ENCODE results near the gene ABCG1. TPM values are rescaled to one million over a fixed set of nuclear protein-coding genes. Genes with fewer than 3 reads are reported as not detected.
A peak's percentile ranks its signal among the peaks of the same experiment; 100 is the strongest.

The ABCG1 gene
- total RNA-seq, 2 donors from 2014 or later = 15.4 to 24.4 TPM

DNA sequence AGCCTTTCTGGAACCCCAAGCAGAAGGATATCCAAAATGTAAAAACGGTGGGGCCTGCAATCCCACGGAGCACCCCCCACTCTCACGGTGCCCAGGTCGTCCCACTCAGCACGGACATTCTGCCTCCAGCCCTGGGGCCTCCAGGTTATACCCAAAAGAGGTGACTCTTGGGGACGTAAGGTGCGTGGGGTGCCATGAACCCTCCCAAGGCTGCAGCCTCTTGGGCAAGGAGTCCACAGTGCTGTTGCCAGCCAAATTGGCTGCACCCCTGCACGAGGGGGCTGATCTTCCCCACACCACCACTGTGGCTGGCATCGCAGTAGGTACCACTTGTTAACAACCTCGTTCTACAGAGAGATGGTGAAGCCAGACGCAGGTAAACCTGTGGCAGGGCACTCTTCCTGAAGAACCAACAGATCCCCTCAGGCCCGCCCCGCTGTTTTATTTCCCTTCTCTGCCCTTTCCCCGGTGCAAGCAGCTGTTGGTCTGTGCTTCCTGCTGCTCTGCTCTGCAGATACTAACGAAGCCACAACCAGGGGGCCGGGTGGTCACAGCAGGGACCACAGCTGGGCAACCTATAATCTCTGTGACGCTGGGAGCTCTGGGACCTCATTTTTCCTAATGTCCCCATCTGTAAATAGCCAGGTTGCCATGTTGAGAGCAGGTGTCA is 87.6 kb downstream of the ABCG1 start:
- Mint-ChIP-seq H3K9me3 (no peaks in the 10 kb centered on the region), H3K27ac (no peak overlapping the region), H3K36me3 (no peaks in the 10 kb centered on the region)
- DNase-seq (ENCODE audit: low spot score in 2 of 2) (no peak), ATAC-seq (no peak)

DNA sequence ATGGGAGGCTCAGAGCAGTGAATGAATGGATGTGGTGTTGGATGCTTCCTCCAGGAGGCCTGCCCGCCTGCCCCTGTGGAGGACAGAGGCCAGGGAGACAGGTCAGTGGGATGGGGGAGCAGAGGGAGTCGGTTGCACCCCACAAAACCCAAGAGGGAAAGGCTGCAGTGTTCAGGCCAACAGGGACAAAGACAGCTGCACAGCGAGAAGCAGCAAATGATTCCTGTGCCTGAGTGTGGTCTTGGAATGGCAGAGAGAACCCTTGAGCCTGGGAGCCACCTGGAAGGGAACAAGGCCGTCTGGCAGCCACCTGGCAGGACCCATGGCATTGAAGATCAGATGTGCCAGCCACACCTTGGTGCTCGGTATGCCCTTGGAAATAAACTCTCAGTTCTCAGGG is 88.2 kb downstream of the ABCG1 start:
- DNase-seq (ENCODE audit: low spot score in 2 of 2) (no peak), ATAC-seq (no peak)
- Mint-ChIP-seq H3K36me3 (no peaks in the 10 kb centered on the region), H3K27ac (no peak overlapping the region), H3K9me3 (no peaks in the 10 kb centered on the region)

DNA sequence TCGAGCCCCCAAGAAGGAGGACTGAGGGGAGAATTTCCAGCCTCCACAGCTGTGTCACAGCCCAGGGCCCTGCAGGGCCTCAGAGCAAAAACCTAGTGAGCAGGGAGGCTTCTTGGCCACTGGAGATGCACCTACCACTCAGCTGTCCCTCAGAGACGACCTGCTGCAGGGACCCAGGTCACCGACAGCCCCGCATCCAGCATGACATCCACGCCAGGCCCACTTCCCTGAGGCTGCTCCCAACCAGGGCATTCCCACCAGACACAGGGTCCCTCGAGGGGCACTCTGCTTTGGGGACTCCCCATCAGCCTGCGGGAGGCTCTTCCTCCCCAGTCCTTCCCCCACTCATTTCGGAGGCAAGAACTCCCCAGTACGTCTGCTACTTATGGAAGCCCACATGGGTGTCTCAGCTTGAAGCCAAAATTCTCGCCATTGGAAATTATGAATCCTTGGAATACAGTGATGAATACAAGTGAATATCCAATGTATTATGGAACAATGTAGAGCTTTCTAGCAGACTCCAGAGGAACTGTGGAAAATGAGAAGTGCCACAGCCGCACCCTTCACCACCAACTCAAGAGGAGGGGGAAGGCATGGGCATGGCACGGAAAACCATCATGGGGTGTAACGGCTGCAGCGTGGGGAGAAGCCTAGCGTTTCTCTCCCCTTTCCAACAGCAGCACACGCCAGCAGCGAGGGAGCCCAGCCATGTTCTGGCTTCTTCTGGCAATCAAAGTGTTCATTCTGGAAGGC is 89.4 kb downstream of the ABCG1 start:
- ATAC-seq = no peak
- H3K36me3 Mint-ChIP-seq = no peaks in the 10 kb centered on the region

DNA sequence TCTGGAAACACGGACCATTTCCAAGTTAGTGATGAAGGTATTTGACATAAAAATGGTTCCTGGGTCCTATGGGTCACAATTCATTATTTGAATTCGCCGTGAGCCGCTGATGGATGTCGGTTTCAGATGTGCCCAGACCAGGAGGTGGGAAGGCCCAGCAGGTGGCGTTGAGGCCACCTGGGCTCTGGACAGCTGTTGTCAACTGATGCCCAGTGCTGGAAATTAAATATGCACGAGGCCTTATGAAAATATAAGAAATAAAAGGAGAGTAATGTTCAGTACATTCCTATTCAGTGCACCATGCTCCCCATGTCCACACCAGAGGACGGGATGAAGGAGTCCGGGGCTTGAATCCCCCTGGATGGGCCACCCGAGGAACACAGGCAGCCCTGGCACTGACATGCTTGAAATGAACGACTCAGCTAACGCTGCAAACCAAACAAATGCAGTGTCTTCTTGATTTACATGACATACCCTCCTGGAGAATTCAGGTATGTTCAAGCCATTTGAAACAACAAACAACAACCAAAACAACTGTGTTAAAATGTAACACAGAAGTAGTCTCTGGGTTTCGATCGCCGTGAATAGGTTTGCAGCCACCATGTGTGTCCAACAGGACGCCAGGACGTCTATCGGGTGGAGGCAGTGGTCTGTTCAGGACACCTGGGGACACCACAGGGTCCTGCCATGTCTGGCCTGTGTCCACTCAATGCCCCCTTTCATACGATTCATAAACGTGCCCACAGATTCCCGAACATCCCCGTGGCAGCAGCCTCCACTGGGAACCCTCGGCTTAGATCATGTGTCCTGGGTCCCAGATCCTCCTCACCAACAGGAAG is 90.2 kb downstream of the ABCG1 start:
- Mint-ChIP-seq H3K36me3 (no peaks in the 10 kb centered on the region), H3K9me3 (no peaks in the 10 kb centered on the region), H3K27ac (no peak overlapping the region)
- no peak for DNase-seq (ENCODE audit: low spot score in 2 of 2)
- ATAC-seq = peak in 1 of 2 donors; percentile 46

More for the DNA sequence above, 89.4 kb downstream of the ABCG1 start:
- Mint-ChIP-seq H3K27ac (no peak overlapping the region), H3K9me3 (no peaks in the 10 kb centered on the region)
- DNase-seq (ENCODE audit: low spot score in 2 of 2) = no peak

DNA sequence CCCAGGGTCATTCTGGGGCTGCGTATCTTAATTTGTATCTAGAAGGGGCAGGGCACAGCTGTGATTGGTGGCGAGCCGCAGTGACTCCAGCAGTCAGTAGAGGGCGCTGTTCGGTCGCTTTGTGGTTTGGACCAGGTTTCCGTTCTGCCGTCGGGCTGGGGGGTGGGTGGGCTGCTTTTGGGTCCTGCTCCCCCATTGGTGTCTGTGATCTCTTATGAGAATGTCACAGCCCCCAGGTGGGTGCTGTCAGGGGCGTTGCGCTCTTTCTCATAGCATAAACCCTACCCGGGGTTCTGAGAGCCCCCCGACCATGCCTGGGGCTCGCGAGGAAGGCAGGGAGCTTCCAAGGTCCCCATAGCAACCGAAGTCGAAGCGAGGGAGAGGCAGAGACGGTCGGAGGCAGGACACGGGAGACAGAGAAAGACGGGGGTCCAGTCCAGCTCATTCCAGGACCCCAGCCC is 90.8 kb downstream of the ABCG1 start:
- Mint-ChIP-seq H3K27ac (no peak overlapping the region), H3K9me3 (no peaks in the 10 kb centered on the region), H3K36me3 (no peaks in the 10 kb centered on the region)
- DNase-seq (ENCODE audit: low spot score in 2 of 2) (peak in 1 of 2 donors; percentile 82), ATAC-seq (peak; percentile 74 to 82)

DNA sequence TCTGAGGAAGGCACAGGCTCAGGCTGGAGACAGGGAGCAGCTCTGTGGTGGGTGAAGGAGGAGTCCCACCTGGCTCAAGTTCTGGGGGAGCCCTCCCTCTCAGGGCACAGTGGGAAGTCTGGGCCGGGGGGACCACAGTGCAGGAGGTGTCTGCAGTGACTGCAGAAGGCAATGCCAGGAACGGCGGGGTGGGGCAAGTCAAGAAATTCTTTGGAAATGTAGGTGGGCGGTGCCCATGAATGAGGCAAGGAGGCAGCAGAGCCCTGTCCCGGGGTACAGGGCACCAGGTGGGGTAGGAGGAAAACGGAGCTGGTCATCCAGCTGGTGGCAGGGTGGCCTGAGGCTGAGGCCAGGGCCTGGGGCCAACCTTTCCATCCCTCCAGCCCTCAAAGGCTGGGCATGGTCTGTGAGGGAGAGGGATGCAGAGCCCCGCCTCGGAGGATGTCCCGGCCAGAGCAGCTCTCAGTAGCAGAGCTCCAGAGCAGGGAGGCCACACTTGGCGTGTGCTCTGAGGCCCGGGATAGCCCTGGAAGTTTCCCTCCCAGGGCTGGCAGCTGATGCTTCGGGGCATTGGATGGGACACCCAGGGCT is 91.6 kb downstream of the ABCG1 start:
- no peaks in the 10 kb centered on the region for H3K36me3 Mint-ChIP-seq
- DNase-seq (ENCODE audit: low spot score in 2 of 2) = no peak
- H3K27ac Mint-ChIP-seq = peak overlapping the region in 1 of 2 donors; percentile 22
- no peak for ATAC-seq
- H3K9me3 Mint-ChIP-seq = no peaks in the 10 kb centered on the region

DNA sequence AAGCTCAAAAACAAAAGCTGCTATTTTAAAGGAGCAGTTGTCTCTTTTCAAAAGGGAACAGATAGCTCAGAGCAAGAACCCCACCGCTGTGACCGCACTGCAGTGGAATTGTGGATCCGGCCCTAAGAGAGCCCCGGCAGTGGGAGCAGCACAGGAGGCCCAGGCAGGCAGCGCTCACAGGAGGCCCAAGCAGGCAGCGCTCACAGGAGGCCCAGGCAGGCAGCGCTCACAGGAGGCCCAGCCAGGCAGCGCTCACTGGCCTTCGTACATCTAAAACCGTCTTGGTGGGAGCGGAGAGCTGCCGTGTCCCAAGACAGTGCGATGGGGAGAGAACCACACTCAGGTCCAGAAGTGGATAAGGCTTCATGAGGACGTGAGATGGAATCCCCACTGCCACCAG is 92.2 kb downstream of the ABCG1 start:
- Mint-ChIP-seq H3K36me3 (no peaks in the 10 kb centered on the region), H3K9me3 (no peaks in the 10 kb centered on the region), H3K27ac (no peak overlapping the region)
- DNase-seq (ENCODE audit: low spot score in 2 of 2) (no peak), ATAC-seq (no peak)

DNA sequence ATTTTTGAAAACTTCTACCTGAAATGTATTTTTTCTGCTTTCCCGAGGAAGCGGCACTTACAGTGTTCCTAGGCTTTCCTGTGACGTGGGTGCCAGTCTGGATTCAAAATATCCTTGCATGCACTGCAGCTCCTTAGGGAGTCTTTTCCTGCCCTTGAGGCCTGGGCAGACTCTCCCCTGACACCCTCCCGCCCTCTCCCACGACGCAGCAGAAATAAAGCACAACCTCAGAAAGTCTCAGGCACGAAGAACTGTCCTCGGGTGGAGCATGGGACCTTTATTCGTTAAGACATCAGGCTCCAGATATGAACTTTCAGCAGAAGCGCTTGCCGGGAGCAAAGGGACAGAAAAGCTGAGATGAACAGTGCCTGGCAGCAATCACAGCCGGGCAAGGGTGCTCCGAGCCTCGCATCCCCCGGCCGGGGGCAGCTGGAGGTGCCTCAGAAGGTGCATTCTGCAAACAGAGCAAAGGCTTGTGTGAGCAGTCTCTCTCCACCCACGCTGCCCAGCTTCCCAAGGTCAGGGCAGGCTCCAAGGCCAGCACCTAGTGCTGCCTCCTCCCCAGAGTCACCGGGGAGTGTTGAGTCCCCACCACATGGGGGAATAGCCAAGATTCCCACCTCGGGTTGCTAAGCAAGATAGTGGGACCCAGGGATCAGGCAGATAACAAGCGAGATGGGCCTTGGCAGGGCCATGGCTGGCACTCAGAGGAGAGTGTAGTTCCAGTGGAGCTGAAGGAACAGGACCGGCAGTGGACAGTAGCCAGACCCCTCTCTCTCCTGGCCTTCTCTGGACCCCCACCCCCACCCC is 93.1 kb downstream of the ABCG1 start:
- Mint-ChIP-seq H3K27ac (no peak overlapping the region), H3K36me3 (no peaks in the 10 kb centered on the region), H3K9me3 (no peaks in the 10 kb centered on the region)
- ATAC-seq = no peak
- DNase-seq (ENCODE audit: low spot score in 2 of 2) = no peak

DNA sequence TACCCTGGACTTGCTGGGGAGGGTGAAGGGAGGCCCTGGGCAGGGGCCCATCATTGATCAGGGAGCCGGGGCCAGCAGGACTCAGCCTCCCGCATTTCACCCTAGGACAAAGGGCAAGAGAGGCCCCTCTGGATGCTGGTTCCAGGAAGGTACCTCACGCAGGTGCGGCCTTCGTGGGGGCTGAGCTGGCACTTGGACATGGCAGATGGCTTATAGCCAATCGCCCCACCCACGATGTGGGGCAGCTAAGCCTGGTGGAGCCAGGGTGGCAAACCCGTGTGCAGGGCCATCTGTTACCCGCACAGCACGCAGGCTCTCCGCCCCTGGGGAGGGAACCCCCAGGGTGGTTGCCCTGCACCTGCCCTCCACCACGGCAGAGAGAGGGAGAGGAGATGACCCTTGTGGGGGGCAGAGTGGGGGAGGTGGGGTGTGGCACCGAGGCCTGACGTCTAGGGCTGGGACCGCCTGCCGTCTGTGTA is 93.7 kb downstream of the ABCG1 start:
- Mint-ChIP-seq H3K9me3 (no peaks in the 10 kb centered on the region), H3K36me3 (no peaks in the 10 kb centered on the region), H3K27ac (no peak overlapping the region)
- no peak for DNase-seq (ENCODE audit: low spot score in 2 of 2)
- ATAC-seq = no peak

DNA sequence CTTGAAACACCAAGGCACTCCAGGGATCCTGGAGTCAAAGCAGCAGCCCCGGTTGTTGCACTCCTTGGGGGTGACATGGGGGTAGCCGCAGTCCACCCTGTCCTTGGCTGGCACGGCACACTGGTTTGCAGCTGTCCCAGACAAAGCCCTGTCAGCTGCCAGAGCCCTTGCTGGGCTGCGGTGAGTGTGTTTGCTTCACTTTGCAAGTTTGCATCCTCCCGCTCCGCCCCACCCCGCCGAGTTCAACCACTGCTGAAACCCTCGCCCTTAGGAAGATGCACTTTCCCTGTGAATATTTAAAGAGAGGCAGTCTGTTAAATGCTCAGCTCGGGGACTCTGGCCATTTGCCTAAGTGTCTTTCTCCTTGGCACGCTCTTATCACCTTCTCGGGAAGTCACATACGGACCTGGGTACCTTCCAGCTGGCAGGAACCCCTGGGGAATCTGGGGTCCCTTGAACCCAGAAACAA is 94.6 kb downstream of the ABCG1 start:
- DNase-seq (ENCODE audit: low spot score in 2 of 2) = no peak
- H3K9me3 Mint-ChIP-seq = no peaks in the 10 kb centered on the region
- ATAC-seq = no peak
- H3K36me3 Mint-ChIP-seq = no peaks in the 10 kb centered on the region
- H3K27ac Mint-ChIP-seq = no peak overlapping the region

DNA sequence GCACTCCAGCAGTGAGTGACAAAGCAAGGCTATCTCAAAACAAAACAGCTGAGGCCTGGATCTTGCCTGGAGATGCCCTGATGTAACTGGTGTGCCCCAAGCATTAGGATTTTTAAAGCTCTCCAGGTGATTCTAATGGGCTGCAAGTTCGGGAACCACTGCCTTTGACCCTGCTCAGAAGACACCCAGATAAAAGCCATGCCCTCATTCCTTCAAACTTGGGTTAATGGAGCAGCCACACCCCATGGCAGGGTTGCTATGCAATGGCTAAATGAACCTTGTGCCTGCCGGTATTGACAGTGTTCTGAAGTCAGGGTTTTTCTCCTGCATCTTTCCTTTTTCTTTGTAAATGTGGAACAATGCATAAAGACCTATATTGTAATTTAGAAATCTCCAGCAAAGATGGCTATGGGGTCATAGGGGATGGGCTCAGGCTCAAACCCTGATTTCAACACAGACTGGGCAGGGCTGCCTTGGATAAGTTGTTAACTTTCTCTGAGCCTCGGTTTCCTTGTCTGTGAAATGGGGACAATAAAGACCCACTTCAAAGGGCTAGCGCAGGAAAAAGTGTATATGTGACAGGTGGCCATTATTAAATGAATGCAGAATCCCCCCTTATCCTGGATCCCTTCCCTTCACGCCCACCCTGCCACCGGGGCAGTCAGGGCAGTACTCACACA is 95.8 kb downstream of the ABCG1 start:
- Mint-ChIP-seq H3K27ac (no peak overlapping the region), H3K36me3 (no peaks in the 10 kb centered on the region), H3K9me3 (no peaks in the 10 kb centered on the region)
- no peak for DNase-seq (ENCODE audit: low spot score in 2 of 2)
- no peak for ATAC-seq

DNA sequence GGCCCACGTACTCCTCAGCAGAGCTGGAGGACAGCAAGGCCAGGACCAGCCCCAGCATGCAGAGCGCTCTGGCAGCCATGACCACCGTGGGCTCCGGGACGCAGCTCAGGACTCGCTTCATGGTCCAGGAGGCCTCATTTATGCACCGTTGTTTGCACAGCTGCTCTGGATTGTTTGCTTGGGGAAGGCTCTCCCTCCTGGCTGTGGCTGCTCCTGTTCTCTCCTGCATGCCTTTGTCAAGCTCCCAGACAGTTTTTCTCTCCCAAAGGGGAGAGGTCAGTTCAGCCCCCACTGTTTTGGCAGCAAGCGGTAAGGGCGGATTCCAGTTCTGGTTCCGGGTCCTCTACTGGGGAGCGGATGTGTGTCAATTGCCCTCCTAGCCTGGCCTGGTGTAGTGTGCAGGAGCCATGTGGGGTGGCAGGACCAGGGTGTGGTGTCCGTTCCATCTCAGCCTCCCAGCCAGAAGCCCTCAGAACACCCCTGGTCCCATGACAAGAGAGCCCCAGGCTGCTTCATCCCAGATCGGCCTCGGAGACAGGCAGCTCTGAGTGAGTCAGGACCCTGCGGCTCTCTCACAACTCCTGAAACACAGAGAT is 96.5 kb downstream of the ABCG1 start, which contains the start of gene TFF3:
Gene TFF3 (minus strand): TSS at position 114 of the 596 bp plus-strand sequence. CDS start 35 bp downstream, at position 79.
- no peak for ATAC-seq
- no peak for DNase-seq (ENCODE audit: low spot score in 2 of 2)
- Mint-ChIP-seq H3K27ac (no peak within 1 kb of the TSS), H3K36me3 (no peaks in the 10 kb centered on the region), H3K9me3 (no peaks in the 10 kb centered on the region)

DNA sequence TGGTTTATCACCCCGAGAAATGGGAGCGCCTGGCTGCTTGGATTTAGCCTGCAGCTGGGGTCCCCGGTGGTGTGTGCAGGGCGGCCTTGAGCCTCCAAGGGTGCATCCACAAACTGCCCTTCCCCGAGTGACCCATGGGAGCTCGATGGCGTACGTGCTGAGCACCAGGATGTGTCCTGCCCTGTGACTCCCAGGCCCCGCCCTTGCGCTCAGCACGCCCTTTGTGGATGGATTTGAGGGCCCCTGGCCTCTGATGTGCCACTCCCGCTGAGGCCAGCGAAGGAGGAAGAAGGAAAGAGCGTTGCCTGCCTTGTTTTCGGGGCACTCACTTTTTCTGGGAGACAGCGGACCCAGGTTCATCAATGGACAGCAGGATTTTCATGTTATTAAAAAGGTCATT is 98.0 kb downstream of the ABCG1 start:
- DNase-seq (ENCODE audit: low spot score in 2 of 2) (no peak), ATAC-seq (no peak)
- no peaks in the 10 kb centered on the region for H3K9me3 Mint-ChIP-seq
- no peak overlapping the region for H3K27ac Mint-ChIP-seq
- no peaks in the 10 kb centered on the region for H3K36me3 Mint-ChIP-seq

DNA sequence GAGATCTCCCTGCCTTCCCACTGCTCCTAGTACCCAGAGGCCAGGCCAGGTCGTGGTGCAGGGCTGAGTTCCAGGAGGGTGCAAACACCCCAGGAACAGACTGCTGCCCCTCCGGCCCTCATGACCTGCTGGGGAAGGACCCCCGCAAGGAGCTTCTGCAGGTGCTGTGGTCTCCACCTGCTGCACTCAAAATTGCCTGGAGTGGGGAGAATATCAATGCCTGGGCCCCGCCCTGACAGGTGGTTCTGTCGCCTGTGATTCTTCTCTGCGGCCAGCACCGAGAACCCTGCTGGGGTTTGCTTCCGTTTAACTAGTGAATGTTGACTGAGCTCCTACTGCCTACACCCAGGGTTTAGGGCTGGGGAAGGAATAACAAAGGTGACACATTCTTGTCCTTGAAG is 98.4 kb downstream of the ABCG1 start:
- ATAC-seq (no peak), DNase-seq (ENCODE audit: low spot score in 2 of 2) (no peak)
- Mint-ChIP-seq H3K9me3 (no peaks in the 10 kb centered on the region), H3K27ac (no peak overlapping the region), H3K36me3 (no peaks in the 10 kb centered on the region)
